Natural killer cell (primary cell): Measurements from ENCODE around the gene RPS26. TPM values are rescaled to one million over a fixed set of nuclear protein-coding genes. Genes with fewer than 3 reads are reported as not detected.
A peak's percentile ranks its signal among the peaks of the same experiment; 100 is the strongest.

Experiments
- ATAC-seq, 3 donors: fragments of 150-1000 bp in 2 of 3; fragments of 200-7000 bp in 1 of 3; cut with Tn5 transposase; 1 replicate in 1 of 3; 2 replicates in 2 of 3; pipeline ENCODE4 v1.10.0; 2021; ENCODE audit warnings: mild to moderate bottlenecking in 2 of 3, moderate library complexity in 2 of 3
- DNase-seq, 2 donors: peaks; one replicate each; pipeline versions ENCODE4 v3.0.0 to v3.0.0-alpha.2; 2013 to 2021; ENCODE audit warnings: mixed read lengths in 1 of 2
- H3K27ac ChIP-seq: one replicate; pipeline ENCODE4 v1.5.1; 2013; ENCODE audit warnings: mild to moderate bottlenecking, low read length
- H3K27me3 ChIP-seq: one replicate; pipeline ENCODE4 v1.6.1; 2013; ENCODE audit warnings: low read length; ENCODE audit not compliant: control insufficient read depth, insufficient read depth
- H3K36me3 ChIP-seq: one replicate; pipeline ENCODE4 v1.6.1; 2013; ENCODE audit warnings: low read length; ENCODE audit not compliant: control insufficient read depth, insufficient read depth
- H3K4me1 ChIP-seq: one replicate; pipeline ENCODE4 v1.6.1; 2013; ENCODE audit warnings: low read length; ENCODE audit not compliant: control insufficient read depth, insufficient read depth
- H3K4me3 ChIP-seq: one replicate; pipeline ENCODE4 v1.5.1; 2013; ENCODE audit warnings: low read length
- H3K9me3 ChIP-seq: one replicate; pipeline ENCODE4 v1.6.1; 2013; ENCODE audit warnings: low read length; ENCODE audit not compliant: control insufficient read depth, insufficient read depth
- H3K27ac Mint-ChIP-seq, 2 donors: one replicate each; pipeline ENCODE4 v1.8.0; 2022; ENCODE audit warnings: mild to moderate bottlenecking in 2 of 2, mixed read lengths in 2 of 2, moderate library complexity in 1 of 2
- H3K27me3 Mint-ChIP-seq, 2 donors: one replicate each; pipeline ENCODE4 v1.8.0; 2022; ENCODE audit warnings: low read depth in 2 of 2, mixed read lengths in 2 of 2
- H3K36me3 Mint-ChIP-seq: one replicate; pipeline ENCODE4 v1.8.0; 2022; ENCODE audit warnings: mixed read lengths
- H3K4me1 Mint-ChIP-seq, 2 donors: one replicate each; pipeline ENCODE4 v1.8.0; 2022; ENCODE audit warnings: mixed read lengths in 2 of 2
- H3K4me3 Mint-ChIP-seq: one replicate; pipeline ENCODE4 v1.8.0; 2022; ENCODE audit warnings: mild to moderate bottlenecking, moderate library complexity, mixed read lengths
- H3K9me3 Mint-ChIP-seq, 2 donors: one replicate each; pipeline ENCODE4 v1.8.0; 2022; ENCODE audit warnings: mixed read lengths in 2 of 2
- WGBS: methylation state at CpG from one replicate; pipeline ENCODE4 v1.1.7; 2013; ENCODE audit warnings: missing lambda C conversion rate; ENCODE audit not compliant: insufficient coverage; 5-methylcytosine and 5-hydroxymethylcytosine counted together
- intact Hi-C: fragments of 100-400 bp; cut with micrococcal nuclease; formaldehyde crosslinking; loops from one replicate; pipeline ENCODE4 v1.14.2; 2022
- total RNA-seq, 4 donors: library from RNA; stranded (reverse); fragments of 120-200 nt in 1 of 4; gene quantifications; one replicate each; pipeline versions ENCODE4 v1.2.3 to v1.2.4, GENCODE V29; 2013 to 2022
- TF ChIP-seq, protein P1 (sequence below): fragments of 200-600 bp; IDR thresholded peaks from one replicate; pipeline ENCODE4 v1.8.0; 2022; ENCODE audit warnings: antibody characterized with exemption

The RPS26 gene
- total RNA-seq, 3 donors from 2014 or later (not counting 1 experiment from before 2014, with no cell fraction given), result 29.5 to 50.3 (median 35.5) TPM

DNA sequence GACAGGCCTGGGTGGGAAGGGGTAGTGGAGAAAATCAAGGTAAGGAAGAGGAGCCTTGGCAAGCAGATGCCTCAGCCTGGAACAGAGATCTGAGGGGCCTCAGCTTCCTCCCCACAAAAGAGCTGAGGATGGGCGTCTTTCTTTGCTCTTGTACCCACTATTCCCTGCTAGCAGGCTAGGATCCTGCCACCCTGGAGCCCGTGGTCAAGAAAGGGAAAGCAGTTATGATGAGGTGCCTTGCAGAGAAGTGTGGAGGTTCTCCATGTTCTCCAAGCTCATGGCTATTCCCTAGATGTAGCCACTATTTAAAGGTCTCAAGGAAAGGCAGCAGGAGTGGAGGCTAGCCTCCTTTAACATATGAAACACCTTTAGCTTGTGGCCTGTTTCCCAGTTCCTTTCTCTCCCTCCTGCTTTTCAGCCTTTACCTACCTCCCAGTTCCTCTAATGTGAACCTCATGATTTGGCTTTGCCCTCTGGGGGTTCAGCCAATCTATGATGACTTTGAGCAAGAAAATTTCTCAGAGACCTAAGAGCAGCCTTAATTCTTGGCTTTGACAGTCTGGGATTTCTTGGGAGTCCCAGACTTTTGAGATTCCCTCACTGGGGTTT is 19.7 kb upstream of the RPS26 start:
- no peaks in the 10 kb centered on the region for H3K36me3 Mint-ChIP-seq
- TF ChIP-seq, protein P1, sequence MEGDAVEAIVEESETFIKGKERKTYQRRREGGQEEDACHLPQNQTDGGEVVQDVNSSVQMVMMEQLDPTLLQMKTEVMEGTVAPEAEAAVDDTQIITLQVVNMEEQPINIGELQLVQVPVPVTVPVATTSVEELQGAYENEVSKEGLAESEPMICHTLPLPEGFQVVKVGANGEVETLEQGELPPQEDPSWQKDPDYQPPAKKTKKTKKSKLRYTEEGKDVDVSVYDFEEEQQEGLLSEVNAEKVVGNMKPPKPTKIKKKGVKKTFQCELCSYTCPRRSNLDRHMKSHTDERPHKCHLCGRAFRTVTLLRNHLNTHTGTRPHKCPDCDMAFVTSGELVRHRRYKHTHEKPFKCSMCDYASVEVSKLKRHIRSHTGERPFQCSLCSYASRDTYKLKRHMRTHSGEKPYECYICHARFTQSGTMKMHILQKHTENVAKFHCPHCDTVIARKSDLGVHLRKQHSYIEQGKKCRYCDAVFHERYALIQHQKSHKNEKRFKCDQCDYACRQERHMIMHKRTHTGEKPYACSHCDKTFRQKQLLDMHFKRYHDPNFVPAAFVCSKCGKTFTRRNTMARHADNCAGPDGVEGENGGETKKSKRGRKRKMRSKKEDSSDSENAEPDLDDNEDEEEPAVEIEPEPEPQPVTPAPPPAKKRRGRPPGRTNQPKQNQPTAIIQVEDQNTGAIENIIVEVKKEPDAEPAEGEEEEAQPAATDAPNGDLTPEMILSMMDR, result no peak
- H3K27me3 ChIP-seq, result no peaks in the 10 kb centered on the region
- WGBS, result 54% methylated on average over 2 of the region's 2 CpGs
- H3K4me3 Mint-ChIP-seq, result peak overlapping the region; percentile 53
- peak in 1 of 2 donors; percentile 24 for DNase-seq
- intact Hi-C loops, result no loop called here
- peak overlapping the region in 1 of 2 donors; percentile 76 for H3K27ac Mint-ChIP-seq
- H3K9me3 ChIP-seq, result no peaks in the 10 kb centered on the region
- H3K36me3 ChIP-seq, result no peaks in the 10 kb centered on the region
- no peak overlapping the region for H3K27ac ChIP-seq
- H3K9me3 Mint-ChIP-seq, result no peaks in the 10 kb centered on the region
- no peaks in the 10 kb centered on the region for H3K27me3 Mint-ChIP-seq
- no peak for ATAC-seq
- peaks cover 9 to 16% of the 10 kb centered on the region in 2 donors for H3K4me1 Mint-ChIP-seq
- H3K4me1 ChIP-seq, result peaks cover 17% of the 10 kb centered on the region
- no peak overlapping the region for H3K4me3 ChIP-seq

DNA sequence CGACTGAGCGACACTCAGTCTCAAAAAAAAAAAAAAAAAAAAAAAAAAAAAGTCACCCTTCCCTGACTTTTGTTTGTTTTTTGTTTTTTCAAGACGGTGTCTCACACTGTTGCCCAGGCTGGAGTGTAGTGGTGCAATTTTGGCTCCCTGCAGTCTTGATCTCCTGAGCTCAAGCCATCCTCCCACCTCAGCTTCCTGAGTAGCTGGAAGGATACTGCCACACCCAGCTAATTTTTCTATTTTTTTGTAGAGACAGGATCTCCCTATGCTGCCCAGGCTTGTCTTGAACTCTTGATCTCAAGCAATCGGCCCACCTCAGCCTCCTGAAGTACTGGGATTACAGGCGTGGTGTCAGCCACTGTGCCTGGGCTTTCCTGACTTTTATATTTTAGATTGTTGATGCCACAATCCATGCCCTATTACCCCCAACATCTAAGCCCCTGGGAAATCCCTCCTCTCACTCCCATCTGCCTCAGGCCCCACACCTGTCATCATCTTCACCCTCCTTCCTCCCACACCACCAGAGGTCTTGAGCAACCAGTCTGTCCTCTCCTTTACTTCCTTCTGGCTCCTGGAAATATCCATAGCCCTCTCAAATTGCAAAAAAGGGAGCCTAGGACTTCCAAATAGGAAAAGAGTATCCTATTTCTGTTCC is 13.1 kb upstream of the RPS26 start:
- peaks cover 6% of the 10 kb centered on the region for H3K36me3 ChIP-seq
- TF ChIP-seq, protein P1, result no peak
- Mint-ChIP-seq H3K27ac (no peak overlapping the region), H3K27me3 (no peaks in the 10 kb centered on the region), H3K9me3 (no peaks in the 10 kb centered on the region), H3K4me1 (no peaks in the 10 kb centered on the region), H3K36me3 (no peaks in the 10 kb centered on the region), H3K4me3 (no peak overlapping the region)
- no peak overlapping the region for H3K27ac ChIP-seq
- no peaks in the 10 kb centered on the region for H3K9me3 ChIP-seq
- DNase-seq, result no peak
- ATAC-seq, result no peak
- H3K27me3 ChIP-seq, result no peaks in the 10 kb centered on the region
- intact Hi-C loops, result loop anchor here (2.0 to 5.0 kb wide), 2 partner anchors 32 to 291 kb away; partner anchors contain the start of gene SUOX
- no peaks in the 10 kb centered on the region for H3K4me1 ChIP-seq
- 83% methylated on average over 4 of the region's 5 CpGs for WGBS
- H3K4me3 ChIP-seq, result no peak overlapping the region

DNA sequence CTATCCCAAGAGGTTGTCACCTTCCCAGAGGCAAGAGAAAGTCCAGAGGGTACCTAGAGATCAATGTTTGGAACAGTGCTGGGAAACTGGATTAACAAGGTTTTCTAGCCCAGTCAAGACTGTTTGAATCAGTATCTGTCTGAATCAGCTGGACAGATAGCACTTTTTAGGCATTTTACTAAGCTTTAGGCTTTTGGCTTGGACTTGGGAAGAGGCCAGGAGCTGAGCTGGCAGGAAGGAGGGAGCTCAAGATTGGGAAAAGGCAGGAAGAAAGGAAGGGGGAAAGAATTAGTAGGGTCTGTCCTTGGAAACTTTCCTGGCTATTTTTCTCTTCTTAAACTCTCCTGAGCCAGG is 12.6 kb upstream of the RPS26 start:
- Mint-ChIP-seq H3K4me1 (no peaks in the 10 kb centered on the region), H3K27me3 (no peaks in the 10 kb centered on the region), H3K27ac (no peak overlapping the region), H3K4me3 (no peak overlapping the region), H3K9me3 (no peaks in the 10 kb centered on the region), H3K36me3 (no peaks in the 10 kb centered on the region)
- H3K27ac ChIP-seq, result no peak overlapping the region
- H3K4me1 ChIP-seq, result no peaks in the 10 kb centered on the region
- TF ChIP-seq, protein P1, result no peak
- H3K36me3 ChIP-seq, result peaks cover 6% of the 10 kb centered on the region
- H3K27me3 ChIP-seq, result no peaks in the 10 kb centered on the region
- no peaks in the 10 kb centered on the region for H3K9me3 ChIP-seq
- no peak overlapping the region for H3K4me3 ChIP-seq
- DNase-seq, result no peak
- intact Hi-C loops, result loop anchor here (2.0 to 5.0 kb wide), 2 partner anchors 32 to 292 kb away; partner anchors contain the start of gene SUOX
- no peak for ATAC-seq
